Stimulated activated CD8-positive, alpha-beta memory T cell treated with anti-CD3 and anti-CD28 coated beads, Interleukin-15, amount 100 ng/mL, for 1 hour (primary cell): ENCODE measurements around the gene ARHGEF16.

Experiments used
- DNase-seq: peaks from one replicate; pipeline ENCODE4 v3.0.0-alpha.2; 2020; ENCODE audit warnings: low read depth

Gene ARHGEF16

GRCh38 chr1:3519301-3519885 is 64.9 kb downstream of the ARHGEF16 start:
- no peak for DNase-seq

DNA sequence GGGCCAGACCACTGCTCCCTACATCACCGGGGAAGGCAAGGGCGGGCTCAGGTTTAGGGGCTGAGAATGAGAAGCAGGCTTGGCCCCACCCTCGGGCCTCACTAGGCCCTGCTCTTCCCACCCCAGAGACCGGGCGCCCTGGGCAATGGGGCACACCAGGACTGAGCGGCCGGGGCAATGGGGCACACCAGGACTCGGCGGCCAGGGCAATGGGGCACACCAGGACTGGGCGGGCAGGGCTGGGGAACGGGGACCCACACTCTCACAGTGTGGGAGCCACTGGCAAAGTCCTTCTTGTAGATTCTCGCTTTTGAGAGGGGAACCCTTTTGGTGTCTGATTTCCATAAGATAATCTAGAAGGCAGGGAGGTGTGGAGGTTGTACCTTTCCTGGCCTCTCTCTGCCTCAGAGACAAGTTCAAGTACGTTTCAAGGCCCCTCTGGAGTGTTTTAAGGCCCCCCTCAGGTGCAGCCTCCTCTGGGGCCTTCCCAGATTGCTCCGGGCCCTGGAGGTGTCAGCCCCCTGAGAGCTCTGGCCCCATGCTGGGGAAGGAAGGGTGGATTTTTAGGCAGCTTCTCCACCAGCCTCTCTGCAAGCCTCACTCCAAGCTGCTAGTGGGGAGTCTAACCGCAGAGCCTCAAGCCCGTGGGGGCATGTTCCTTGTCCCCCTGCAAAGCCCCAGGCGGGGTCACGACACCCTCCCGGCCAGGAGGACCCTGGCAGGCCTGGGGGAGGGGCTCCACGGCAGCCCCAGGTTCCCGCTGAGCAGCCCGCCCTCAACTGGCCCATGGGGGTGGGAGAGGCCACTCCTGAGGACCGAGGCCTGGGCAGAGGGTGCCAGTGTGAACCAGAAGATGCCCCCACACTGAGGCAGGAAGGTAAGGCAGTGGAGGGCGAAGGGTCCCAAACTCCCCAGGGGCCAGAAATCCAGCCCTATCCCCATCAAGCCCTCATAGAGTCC is 66.2 kb downstream of the ARHGEF16 start:
- DNase-seq: no peak

- DNase-seq: no peak
These were observed 67.0 kb downstream of the ARHGEF16 start for GRCh38 chr1:3521426-3521825.

GRCh38 chr1:3522112-3522511 is 67.6 kb downstream of the ARHGEF16 start:
- DNase-seq: no peak

DNA sequence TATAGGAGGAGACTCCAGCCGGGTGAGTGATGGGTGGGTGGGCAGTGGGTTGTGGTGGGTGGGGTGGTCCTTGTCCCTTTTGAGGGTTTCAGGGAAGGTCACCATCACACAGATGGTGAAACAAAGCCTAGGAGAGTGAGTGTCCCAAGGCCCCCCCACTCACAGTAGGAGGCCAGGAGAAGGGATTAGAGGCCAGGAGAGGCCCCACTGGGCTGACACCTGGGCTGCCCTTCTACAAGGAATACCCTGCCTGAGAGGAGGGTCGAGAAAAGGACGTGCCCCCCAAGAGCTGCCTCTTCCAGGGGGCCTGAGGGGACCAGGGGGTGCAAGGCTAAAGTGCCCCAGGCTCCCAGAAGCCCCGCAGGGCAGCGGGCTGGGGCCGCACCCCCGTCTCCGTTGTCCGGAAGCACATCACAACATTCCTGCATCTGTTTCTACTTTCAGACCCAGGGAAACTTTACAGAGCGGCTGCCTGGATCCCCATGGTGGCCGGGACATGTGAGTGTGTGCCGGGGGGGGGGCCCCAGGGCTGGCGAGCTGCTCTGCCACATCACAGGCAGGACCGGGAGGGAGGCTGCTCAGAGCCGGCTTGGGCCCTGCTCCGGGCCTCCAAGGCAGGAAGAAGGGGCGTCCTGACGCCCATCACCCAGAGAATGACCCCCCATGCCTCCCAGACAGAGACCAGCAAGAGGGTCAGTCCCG is 68.2 kb downstream of the ARHGEF16 start:
- no peak for DNase-seq

DNA sequence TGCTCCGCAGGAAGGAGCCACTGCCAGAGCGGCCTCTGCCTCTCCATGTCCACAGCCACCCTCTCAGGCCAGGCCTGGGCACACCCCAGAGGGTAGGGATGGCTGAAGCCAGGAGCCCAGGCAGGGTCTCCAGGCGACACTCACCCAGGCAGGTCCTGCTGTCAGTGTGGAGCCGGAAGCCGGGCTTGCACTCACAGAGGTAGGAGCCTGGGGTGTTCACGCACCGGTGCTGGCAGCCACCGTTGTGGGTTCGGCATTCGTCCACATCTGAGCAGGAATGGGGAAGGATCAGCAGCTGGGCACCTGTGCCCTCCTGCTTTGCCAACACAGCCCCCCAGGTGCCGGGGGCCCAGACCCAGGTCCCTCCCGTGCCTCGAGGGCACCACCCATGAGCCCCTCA is 69.5 kb downstream of the ARHGEF16 start:
- DNase-seq: no peak

DNA sequence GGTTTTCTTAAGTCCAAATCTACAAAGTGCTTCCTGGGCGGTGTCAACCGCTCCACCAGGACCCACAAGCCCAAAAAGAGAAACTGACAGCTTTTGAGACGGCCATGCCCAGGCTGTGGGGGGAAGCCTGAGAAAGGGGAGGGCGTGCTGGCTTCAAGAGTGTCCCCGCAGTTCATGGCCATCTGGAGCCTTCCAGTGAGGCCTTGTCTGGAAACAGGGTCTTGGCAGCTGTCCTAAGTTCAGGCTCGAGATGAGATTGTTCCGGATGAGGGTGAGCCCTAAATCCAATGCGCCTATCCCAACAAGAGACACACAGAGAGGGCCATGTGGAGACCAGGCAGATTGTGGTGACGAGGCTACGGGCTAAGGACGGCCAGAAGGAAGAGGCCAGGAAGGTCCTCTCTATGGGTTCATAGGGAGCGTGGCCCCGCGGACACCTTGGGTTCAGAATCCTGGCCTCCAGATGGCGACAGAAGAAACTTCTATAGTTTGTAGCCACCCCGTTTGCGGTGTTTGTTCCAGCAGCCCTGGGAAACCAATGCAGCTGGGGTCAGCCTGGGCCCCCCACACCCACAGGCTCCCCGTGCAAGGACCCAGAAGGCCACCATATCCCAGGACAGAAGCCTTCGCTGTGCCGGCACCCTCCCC is 70.2 kb downstream of the ARHGEF16 start:
- no peak for DNase-seq

DNA sequence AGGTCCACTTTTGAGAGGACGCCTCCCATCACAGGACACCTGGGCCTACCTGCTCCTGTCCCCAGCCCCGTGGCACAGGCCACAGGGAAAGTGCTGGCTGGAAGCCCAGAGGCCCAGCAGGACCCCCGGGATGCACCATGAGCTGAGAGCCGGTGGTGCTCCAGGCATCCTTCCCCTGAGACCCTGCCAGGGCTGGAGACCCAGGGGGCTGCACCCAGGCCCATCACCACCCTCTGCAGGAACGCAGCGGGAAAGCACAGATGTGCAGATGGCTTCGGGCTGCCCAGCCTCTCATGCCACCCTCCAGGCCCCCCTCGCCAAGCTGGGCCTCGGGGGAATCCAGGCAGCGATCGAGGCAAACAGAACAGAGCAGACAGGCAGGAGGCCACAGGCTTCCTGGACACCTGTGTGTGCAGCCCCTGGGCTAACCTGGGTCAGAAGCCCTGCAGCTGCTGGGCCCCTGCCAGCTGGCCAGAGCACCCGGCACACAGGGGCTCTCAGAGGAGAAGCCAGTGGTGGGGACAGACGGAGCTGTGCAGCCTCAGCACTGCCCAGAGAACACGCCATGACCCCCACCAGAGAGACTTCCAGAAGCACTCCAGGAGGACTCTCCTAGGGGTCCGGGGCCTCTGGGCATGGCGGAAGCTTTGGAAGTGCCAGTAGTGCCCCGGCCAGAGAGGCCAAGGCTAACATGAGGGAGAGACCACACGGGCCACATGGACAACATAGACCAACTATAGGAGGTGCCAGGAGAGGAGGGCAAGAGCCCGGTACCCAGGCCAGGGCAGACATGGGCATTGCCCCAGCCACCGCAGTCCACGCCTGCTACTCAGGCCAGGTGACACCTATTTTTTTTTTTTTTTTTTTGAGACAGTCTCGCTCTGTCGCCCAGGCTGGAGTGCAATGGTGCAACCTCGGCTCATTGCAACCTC is 71.4 kb downstream of the ARHGEF16 start:
- DNase-seq: no peak

- no peak for DNase-seq
These were observed 73.3 kb downstream of the ARHGEF16 start for GRCh38 chr1:3527774-3528173.

GRCh38 chr1:3529099-3529729 is 74.7 kb downstream of the ARHGEF16 start:
- DNase-seq: no peak

DNA sequence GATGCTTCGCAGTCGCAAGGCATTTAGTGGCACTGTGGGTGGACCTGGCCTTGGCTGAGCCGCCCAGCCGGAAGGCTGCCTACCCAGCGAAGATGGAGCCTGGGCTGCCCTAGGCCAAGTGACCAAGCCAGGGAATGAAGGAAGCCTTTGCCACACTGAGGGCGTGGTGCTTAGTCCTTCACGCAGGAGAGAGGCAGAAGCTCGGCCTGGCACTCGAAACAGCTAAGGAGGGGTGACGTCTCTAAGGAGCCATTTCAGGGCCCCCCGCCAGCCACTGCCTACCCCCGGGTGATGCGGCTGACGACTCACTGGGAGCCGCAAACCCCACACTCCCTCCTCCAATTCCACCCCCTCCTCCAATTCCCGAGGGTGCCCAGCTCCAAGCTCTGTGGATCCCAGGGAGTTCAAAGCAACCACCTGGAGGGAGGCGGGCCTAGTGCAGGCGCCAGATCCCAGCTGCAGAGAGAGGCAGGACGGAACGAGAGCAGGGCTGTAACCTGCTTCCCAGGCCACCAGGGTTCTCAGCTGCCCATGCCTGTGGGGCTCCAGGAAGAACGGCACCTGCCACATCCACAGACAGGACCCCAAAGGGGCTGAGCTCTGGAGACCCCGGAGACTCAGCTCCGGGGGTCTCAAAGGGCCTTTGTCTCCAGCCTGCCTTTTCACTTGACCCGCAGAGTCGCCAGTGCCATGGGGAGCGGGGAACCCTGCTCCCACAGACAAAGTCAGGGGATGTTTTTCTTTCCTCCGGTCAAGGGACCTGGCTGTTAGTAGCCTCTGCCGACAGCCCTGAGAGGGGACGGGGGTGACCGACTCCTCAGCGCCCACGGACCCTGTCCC is 75.8 kb downstream of the ARHGEF16 start:
- no peak for DNase-seq
